IPS-NIHi7 (cell line): Measurements from ENCODE around the gene TEKTIP1.

Experiments used
- DNase-seq: peaks from one replicate; pipeline ENCODE4 v3.0.0; 2012; ENCODE audit warnings: mixed read lengths; ENCODE audit errors: extremely low spot score

TEKTIP1 gene

GRCh38 chr19:3538965-3539755 is at the start of gene TEKTIP1:
TEKTIP1 (plus strand) TSS chr19:3539174; CDS start chr19:3539178, 4 bp downstream.
- DNase-seq, result peak; percentile 63

DNA sequence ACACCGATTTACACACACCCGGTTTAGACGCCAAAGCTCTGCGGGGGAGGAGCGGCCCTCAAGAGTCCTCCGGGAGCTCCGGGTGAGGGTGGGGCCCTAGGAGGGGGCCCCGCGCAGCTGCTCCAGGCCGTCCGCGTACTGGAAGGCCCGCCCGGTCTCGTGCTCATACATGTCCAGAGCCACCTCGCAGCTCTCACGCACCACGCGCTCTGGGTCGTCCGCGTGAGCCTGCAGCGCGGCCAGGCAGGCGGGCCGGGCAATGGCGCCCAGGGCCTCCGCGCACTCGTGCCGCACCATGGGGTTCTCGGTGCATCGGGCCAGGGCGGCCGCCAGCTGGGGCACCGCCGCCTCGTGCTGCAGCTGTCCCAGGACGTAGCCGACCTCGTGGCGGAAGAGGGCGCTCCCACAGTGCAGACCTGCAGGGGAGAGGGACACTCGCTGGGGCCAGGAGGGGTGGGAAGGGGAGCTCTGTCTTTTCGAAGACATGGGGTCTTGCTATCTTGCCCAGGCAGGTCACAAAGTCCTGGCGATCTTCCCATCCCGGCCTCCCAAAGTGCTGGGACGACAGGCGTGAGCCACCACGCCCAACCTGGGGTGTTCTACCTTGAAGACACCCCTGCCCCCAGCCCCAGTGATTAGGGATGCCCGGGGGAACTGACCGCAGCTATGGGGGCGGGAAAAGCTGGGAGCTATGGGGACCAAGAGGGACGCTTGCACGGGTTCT is 47.4 kb upstream of the TEKTIP1 start:
- DNase-seq, result no peak

DNA sequence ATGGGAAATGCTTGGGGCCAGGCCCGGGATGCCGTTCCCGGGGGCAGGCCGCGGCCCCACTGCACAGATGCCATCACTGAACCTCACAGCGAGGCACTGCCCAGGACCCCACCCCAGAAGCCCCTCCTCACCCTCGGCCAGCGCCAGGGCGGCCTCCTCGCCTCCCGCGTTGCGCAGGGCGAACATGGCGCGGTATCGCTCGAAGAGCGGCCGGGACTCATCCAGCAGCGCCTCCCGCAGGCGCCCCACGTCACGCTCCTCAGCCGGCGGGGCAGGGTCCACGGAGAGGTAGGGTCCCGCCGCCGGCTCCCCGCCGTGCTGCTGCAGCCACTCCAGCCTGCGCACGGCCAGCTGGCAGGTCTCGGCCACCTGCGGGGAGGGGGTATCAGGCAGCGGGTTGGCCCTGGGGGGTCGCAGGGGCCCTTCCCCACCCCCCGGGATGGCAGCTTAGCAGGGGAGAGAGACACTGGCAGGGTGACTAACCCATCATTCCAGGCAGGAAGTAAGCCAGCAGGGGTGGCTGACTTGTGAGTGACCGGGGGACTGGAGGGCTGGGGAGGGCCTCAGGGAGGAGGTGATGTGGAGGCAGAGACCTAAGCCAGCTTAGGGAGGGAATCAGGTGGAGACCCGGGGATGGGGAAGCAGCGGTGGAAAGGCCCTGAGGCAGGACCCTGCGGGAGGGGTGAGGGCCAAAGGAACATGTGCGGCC is 46.7 kb upstream of the TEKTIP1 start:
- no peak for DNase-seq

DNA sequence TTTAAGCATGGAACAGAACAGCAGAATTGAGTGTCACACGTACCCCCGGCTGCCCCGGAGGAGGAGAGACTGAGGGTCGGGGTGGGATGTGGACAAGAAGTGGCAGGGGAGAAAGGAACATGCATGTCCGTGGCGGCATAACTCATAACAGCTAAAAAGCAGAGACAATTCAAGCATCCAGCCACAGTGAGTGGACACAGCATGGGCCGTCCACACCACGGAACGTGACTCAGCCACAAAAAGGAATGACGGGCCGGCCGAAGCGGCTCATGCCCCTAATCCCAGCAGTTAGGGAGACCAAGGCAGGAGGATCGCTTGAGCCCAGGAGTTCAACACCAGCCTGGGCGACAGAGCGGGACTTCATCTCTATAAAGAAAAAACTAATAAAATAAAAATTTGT is 46.1 kb upstream of the TEKTIP1 start:
- DNase-seq, result no peak

GRCh38 chr19:3493651-3494050 is 45.3 kb upstream of the TEKTIP1 start:
- DNase-seq, result no peak

- DNase-seq, result peak; percentile 94
Measured at GRCh38 chr19:3494051-3494450, 44.9 kb upstream of the TEKTIP1 start.

DNA sequence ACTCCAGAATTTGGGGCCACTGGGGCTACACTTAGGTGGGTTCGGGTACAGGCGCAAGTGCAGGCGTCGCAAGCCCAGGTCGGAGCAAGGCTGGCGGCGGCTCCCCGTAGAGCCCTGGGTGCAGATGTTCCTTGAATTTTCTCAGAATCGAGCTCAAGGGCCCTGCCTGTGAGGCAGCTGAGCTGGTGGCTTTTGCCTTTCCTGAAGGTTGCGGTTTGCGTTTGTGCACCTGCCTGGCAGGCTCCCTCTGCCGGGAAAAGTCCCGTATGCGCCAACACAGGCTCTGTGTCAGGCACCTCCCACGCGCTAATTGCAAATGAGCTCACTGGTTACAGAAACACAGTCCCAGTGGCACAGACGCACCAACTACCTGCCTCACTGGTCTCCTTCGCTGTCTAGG is 44.4 kb upstream of the TEKTIP1 start:
- no peak for DNase-seq

GRCh38 chr19:3496392-3497273 is 42.3 kb upstream of the TEKTIP1 start:
- no peak for DNase-seq

DNA sequence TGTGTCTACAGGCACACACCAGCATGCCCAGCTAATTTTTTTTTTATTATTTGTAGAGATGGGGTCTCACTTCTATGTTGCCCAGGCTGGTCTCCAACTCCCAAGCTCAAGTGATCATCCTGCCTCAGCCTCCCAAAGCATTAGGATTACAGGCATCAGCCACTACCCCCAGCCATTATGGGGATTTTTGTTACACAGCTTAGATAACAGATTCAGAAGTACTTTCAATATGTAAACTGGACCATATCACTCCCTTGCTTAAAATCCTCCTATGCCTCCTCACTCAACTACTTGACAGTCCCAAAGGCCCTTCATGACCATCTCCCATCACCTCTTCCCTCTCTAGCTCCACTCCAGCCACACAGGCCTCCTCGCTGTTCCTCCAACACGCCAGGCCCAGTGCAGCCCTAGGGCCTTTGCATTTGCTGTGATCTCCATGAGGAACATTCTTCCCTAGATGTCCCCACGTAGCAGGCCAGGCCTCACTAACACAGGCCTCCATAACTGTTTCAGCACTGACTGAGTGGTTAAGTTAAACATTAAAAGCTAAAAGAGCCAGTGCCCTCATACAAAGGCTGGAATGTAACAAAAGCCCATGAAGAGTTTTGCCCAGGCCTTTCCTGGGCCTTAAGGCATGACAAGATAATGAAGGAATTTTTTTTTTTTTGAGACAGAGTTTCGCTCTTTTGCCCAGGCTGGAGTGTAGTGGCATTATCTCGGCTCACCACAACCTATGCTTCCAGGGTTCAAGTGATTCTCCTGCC is 41.0 kb upstream of the TEKTIP1 start:
- DNase-seq, result no peak

GRCh38 chr19:3499738-3500428 is 39.1 kb upstream of the TEKTIP1 start:
- no peak for DNase-seq

DNA sequence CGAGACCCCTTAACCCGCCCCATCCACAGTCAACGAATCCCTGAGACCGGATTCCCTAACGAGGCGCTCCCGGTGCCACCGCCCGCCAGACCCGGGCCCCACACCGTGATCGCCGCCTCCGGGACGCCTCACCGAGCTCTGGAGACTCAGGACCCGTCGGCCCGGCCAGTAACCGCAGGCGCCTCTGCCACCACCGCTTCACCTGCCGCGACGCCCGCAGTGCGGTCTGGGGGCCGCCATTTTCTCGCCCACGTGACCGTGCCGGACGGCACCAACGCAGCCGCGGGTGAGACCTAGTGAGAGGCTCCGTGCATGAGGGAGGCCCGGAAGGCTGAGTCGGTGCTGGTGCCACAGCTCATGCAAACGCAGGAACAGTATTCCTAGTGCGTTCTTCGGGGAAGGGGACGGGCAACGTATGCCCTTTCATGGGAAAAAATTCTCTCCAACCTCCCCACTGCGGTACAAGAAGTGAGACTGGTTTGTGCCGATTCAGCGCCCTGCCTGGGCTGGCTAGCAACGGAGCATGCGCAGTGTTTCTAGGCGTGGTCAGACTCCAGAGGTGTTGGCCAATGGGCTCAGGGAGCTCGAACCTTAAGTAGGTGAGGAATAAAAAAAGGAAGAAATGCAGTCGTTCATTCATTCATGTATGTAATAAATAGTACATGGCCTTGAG is 38.4 kb upstream of the TEKTIP1 start, which contains the start of gene DOHH:
Gene DOHH (minus strand): TSS at position 246 of the 673 bp plus-strand sequence. CDS start 3,860 bp downstream, outside the sequence.
- DNase-seq, result peak; percentile 96

DNA sequence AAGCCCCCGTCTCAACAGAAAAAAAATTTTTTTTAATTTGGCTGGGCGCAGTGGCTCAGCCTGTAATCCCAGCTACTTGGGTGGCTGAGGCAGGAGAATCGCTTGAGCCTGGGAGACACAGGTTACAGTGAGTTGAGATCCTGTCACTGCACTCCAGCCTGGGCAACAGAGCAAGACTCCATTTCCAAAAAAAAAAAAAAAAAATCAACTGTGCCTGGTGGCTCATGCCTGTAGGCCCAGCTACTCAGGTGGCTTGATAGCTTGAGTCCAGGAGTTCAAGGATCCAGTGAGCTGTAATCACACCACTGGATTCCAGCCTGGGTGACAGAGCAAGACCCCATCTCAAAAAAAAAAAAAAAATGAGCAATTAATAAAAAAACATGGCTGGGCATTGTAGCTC is 37.2 kb upstream of the TEKTIP1 start:
- DNase-seq, result no peak

DNA sequence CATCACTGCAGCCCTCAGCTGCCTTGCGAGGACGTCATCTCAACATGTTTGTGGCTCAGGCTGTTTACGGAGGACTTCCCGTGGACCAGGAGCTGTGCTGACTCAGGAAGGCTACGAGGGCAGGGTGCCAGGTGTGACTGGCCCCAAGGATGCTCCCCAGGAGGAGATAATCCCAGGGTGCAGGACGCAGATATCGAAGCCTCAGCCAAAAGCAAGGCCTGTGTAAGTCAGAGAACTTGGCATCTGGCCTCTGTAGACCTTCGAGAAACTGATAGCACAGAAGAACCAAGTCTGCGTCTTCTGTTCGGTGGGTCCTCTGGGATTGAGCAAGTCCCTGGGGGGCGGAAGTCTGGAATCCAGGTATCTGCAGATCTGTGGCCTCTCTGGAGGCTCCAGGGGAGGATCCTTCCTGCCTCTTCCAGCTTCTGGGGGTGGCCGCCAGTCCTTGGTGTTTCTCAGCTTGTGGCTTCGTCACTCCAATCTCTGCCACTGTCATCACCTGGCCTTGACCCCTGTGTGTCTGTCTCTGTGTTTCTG is 35.9 kb upstream of the TEKTIP1 start:
- DNase-seq, result no peak

DNA sequence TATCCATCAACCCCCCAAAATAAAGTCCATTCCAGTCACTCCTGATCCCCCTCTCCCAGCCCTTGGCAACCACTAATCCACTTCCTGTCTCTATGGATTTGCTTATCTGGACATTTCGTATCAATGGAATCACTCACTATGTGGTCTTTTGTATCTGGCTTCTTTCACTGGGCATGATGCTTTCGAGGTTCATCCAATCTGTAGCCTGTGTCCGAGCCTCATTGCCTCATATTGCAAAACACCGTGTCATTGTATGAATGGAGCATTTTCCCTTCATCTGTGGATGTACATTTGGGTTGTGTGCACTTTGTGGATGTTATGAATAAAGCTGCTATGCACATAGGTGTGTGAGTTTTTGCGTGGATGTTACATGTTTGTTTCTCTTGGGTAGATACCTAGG is 34.2 kb upstream of the TEKTIP1 start:
- DNase-seq, result no peak

- peak; percentile 98 for DNase-seq
Measured at GRCh38 chr19:3505598-3506383, 33.2 kb upstream of the TEKTIP1 start, which contains the start of gene FZR1. FZR1 (plus strand) TSS chr19:3506311; CDS start chr19:3522990, 16,679 bp downstream.

GRCh38 chr19:3506384-3507340 is 32.3 kb upstream of the TEKTIP1 start:
- DNase-seq, result no peak
